Measurements from ENCODE around the gene KRTAP17-1.

DNA sequence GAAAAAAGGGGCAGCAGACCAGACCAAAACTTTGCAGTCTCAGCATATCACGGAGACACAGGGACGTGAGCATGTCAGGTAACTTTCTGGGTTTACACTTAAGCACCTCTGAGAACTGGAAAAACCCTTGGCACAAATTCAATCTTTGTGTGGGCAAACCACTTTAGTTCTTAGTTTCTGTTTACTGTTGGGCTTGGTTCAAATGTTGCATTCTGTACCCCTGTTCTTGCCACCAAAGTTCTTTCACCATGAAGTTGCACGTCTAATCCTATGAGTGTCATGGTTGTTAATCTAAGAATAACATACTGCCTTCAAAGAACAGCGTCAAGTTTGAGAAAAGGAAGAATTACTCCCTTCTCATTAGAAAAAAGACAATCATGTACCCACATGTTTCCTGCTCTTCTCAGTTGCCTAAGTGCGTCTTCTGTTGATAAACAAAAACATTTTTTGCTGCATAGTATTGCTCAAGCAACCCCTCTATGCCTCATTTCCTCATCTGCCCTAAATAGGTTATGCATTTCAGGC, 23.5 kb upstream of the KRTAP17-1 start:
- no peak for TF ChIP-seq POLR2A (IDR thresholded peaks at IDR 0.05)
- TF ChIP-seq, protein P1, sequence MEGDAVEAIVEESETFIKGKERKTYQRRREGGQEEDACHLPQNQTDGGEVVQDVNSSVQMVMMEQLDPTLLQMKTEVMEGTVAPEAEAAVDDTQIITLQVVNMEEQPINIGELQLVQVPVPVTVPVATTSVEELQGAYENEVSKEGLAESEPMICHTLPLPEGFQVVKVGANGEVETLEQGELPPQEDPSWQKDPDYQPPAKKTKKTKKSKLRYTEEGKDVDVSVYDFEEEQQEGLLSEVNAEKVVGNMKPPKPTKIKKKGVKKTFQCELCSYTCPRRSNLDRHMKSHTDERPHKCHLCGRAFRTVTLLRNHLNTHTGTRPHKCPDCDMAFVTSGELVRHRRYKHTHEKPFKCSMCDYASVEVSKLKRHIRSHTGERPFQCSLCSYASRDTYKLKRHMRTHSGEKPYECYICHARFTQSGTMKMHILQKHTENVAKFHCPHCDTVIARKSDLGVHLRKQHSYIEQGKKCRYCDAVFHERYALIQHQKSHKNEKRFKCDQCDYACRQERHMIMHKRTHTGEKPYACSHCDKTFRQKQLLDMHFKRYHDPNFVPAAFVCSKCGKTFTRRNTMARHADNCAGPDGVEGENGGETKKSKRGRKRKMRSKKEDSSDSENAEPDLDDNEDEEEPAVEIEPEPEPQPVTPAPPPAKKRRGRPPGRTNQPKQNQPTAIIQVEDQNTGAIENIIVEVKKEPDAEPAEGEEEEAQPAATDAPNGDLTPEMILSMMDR (IDR thresholded peaks at IDR 0.05): no peak

Measured in thyroid gland (tissue), 4 donors.